GM18505 (cell line): Measurements from ENCODE around the gene SORCS2.

Experiments used
- ATAC-seq: cut with Tn5 transposase; IDR thresholded peaks from one replicate; pipeline ENCODE4 v1.9.1; 2021; ENCODE audit not compliant: unreplicated experiment
- POLR2A ChIP-seq: IDR thresholded peaks from 4 replicates; pipeline ENCODE4 v1.6.1; 2011; ENCODE audit warnings: borderline replicate concordance; ENCODE audit not compliant: insufficient read depth, insufficient read length; ENCODE audit errors: extremely low read depth

The SORCS2 gene

GRCh38 chr4:7425591-7426468, 233.5 kb downstream of the SORCS2 start:
- ATAC-seq, result no peak
- no peak for TF ChIP-seq POLR2A

GRCh38 chr4:7426525-7427171, 234.3 kb downstream of the SORCS2 start:
- no peak for ATAC-seq
- TF ChIP-seq POLR2A, result no peak

- ATAC-seq, result no peak
- no peak for TF ChIP-seq POLR2A
Measured at GRCh38 chr4:7427361-7427760, 235.0 kb downstream of the SORCS2 start.

GRCh38 chr4:7427831-7428260, 235.5 kb downstream of the SORCS2 start:
- ATAC-seq, result no peak
- TF ChIP-seq POLR2A, result no peak

GRCh38 chr4:7428261-7429068, 236.1 kb downstream of the SORCS2 start:
- TF ChIP-seq POLR2A, result no peak
- no peak for ATAC-seq

GRCh38 chr4:7429069-7429416, 236.7 kb downstream of the SORCS2 start:
- TF ChIP-seq POLR2A, result no peak
- ATAC-seq, result no peak

- TF ChIP-seq POLR2A, result no peak
- ATAC-seq, result no peak
Measured at GRCh38 chr4:7429601-7430078, 237.3 kb downstream of the SORCS2 start.

GRCh38 chr4:7430368-7430964, 238.1 kb downstream of the SORCS2 start:
- no peak for ATAC-seq

GRCh38 chr4:7430965-7431695, 238.8 kb downstream of the SORCS2 start:
- ATAC-seq, result no peak
- no peak for TF ChIP-seq POLR2A

More at GRCh38 chr4:7430368-7430964, 238.1 kb downstream of the SORCS2 start:
- TF ChIP-seq POLR2A, result no peak

- no peak for ATAC-seq
- TF ChIP-seq POLR2A, result no peak
Measured at GRCh38 chr4:7431696-7432530, 239.6 kb downstream of the SORCS2 start.

GRCh38 chr4:7432531-7433375, 240.4 kb downstream of the SORCS2 start:
- no peak for TF ChIP-seq POLR2A
- ATAC-seq, result no peak

- no peak for TF ChIP-seq POLR2A
- ATAC-seq, result no peak
Measured at GRCh38 chr4:7433376-7434140, 241.2 kb downstream of the SORCS2 start.
